AG09309 (cell line): ENCODE data around the gene FBXW4.

Experiments
- DNase-seq: peaks from one replicate; pipeline ENCODE4 v3.0.0-alpha.2; 2010; ENCODE audit warnings: low read depth
- H3K4me3 ChIP-seq: 2 replicates; pipeline ENCODE4 v1.5.1; 2011; ENCODE audit warnings: mild to moderate bottlenecking, low read depth, low read length, moderate library complexity; ENCODE audit not compliant: control insufficient read depth
- TF ChIP-seq, protein P1 (sequence below): IDR thresholded peaks from 2 replicates; pipeline ENCODE4 v1.5.1; 2011; ENCODE audit warnings: mild to moderate bottlenecking, low read depth, low read length, inconsistent platforms; ENCODE audit not compliant: insufficient read depth, control insufficient read depth; ENCODE audit errors: missing control alignments

Gene FBXW4

DNA sequence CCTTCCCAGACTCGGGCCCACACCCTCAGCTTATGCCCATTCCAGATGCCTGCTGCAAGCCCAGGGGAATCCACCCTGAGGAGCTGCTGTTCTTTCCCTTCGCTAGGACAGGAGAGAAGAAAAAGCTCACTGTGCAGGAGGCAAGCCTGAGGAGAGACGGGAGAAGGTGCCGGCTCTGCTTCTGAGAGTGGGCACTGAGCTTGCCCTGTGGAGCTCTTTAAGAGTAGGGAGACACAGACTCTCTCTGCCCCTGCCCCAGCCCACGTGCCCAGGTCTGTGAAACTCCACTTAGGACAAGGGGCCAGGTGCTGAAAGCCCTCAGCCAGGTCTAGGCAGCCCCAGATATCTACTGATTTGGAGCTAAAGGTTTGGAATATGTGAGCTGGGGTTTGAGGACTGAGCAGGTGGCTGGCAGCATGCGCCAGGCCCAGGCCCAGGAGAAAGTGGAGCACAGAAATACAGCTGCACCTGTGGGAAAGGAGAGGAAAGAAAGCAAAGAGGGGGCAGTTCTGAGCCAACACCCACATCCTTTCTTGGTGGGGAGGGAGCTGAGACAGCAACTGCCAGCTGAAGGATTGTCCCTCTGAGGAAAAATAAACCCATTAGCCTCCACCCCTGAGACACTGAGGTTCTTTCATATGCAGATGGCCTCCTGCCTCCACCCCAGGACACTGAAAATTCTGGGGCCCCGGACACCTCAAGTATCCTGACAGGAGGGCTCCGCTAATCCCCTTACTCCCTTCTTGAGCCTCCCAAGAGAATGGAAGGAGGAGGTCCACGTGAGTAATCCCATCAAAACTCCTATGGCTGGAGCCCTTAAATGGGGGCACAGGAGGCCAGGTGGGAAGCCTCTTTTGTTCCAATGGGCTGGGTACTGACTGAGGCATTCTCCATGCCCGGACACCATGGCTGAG is 114.2 kb downstream of the FBXW4 start:
- H3K4me3 ChIP-seq: no peak overlapping the region
- TF ChIP-seq, protein P1, sequence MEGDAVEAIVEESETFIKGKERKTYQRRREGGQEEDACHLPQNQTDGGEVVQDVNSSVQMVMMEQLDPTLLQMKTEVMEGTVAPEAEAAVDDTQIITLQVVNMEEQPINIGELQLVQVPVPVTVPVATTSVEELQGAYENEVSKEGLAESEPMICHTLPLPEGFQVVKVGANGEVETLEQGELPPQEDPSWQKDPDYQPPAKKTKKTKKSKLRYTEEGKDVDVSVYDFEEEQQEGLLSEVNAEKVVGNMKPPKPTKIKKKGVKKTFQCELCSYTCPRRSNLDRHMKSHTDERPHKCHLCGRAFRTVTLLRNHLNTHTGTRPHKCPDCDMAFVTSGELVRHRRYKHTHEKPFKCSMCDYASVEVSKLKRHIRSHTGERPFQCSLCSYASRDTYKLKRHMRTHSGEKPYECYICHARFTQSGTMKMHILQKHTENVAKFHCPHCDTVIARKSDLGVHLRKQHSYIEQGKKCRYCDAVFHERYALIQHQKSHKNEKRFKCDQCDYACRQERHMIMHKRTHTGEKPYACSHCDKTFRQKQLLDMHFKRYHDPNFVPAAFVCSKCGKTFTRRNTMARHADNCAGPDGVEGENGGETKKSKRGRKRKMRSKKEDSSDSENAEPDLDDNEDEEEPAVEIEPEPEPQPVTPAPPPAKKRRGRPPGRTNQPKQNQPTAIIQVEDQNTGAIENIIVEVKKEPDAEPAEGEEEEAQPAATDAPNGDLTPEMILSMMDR: no peak
- DNase-seq: no peak

DNA sequence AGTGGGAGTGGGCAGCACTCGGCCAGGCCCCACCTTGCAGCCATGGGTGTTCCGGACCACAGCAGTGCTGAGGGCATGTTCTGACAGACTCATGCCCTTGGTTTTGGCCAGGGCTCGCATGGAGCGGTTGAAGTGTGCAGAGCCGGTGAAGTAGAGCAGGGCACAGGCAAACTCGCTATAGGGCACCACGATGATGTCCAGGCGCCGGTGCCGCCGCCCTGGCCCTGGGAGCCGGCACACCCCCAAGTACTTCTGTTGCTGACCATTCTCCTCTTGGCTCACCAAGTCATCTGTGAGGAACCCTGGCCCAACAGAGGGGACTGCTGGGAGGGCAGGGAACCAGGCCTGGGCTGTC is 115.5 kb downstream of the FBXW4 start:
- TF ChIP-seq, protein P1: no peak
- DNase-seq: no peak
- H3K4me3 ChIP-seq: no peak overlapping the region

DNA sequence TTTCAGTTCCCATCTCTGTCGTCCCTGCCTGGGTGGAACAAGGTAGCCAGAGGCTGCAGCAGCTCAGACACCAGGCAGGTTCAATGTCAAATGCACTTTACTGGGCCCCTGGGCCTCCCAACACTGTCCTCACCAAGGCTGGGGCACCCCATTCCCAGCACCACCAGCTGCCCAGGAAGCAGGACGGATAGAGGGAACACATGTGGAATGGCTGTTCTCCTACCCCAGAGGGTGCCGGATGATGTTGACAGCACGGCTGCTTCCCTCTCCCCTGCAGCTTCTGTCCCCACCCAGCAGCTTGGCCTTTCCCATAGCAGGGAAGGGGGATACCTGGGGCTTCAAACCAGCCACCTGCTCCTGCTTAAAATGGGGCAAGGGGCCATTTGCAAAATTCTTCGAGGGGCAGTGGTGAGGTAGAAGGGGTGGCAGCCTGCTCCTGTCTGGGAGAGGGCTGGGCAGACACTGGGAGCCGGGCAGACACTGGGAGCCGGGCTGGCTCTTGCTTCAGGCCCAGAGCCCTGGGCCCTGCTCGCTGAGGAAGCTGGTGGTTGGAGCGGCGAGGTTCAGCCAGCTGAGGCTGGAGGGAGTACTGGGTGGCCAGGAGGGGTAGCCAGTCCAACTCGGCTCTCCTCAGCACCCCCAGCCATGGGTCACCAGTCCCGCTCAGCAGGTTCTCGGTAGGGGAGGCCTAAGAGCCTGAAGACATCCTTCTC is 116.0 kb downstream of the FBXW4 start:
- no peak for DNase-seq
- H3K4me3 ChIP-seq: no peak overlapping the region
- TF ChIP-seq, protein P1: no peak

DNA sequence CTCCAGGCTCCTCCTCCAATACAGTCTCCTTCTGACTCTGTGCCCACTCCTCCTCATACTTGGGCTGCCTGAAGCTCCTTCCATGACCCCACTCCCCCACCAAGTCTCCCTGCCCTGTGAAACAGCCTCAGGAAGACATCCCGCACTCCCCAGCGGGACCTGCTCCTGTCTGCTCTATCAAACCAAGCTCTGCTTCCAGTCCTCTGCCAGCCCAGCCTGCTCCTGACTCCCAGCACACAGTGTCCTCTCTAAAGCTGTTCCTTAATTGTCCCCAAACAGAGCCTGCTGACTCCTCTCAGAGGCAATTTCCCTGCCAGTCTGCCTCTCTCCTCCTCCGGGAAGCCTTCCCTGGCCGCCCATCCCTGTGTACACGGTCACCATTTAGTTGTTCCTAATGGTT is 116.8 kb downstream of the FBXW4 start:
- no peak overlapping the region for H3K4me3 ChIP-seq
- DNase-seq: no peak
- TF ChIP-seq, protein P1: no peak

DNA sequence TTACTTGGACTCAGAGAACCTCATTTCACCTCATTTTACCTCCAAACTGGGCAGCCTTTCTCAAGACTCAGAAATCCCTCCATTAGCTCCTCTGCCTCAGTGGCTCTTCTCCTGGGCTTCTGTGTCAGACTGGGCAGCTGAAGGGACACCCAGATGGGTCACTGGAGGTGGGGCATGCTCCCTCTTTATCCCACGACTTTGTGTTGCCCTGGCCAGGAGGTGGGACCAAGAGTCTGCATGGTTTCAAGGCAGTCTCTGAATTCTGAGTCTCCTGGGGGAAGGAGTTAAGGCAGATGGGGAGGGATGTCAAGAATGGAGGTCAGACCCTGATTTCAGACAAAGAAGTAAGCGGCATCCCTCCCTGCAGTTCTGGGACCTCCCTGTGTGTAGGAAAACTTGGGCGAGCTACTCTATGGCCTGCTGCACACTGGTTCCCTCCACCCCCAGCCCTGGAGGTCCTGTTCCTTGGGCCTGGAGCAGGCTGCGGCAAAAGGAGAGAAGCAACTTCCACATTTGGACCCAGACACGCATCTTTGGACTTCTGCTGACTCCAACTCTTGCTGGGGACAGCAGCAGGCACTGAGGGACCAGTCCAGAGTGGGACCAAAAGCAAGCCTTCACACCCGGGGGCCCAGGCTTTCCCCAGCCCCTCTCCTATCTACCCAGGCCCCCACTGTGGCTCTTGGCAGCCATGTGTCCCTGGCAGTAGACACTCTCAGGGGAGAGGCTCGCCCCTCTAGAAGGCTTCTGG is 117.7 kb downstream of the FBXW4 start:
- DNase-seq: no peak
- no peak overlapping the region for H3K4me3 ChIP-seq
- TF ChIP-seq, protein P1: no peak

DNA sequence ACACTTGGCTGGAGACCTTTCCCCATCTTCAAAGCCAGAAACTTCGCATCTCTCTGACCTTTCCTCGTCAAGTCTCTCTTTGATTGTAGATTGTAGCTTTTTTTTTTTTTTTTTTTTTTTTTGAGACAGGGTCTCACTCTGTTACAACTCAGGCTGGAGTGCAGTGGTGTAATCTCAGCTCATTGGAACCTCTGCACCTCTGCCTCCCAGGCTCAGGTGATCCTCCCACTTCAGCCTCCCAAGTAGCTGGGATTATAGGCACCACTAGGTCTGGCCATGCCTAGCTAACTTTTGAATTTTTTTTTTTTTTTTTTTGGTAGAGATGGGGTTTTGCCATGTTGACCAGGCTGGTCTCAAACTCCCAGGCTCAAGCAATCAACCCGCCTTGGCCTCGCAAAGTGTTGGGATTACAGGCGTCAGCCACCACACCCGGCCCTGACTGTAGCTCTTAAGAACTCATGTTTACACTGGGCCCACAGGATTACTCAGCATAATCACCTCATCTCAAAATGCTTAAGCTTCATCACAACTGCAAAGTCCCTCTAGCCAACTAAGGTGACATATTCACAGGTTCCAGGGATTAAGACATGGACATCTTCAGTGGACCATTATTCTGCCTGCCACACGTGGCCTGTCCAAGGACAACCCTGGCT is 118.6 kb downstream of the FBXW4 start:
- DNase-seq: no peak
- H3K4me3 ChIP-seq: no peak overlapping the region
- TF ChIP-seq, protein P1: no peak
